HepG2 (cell line): ENCODE results near the gene MAN1A2. TPM values are rescaled to one million over a fixed set of nuclear protein-coding genes. Genes with fewer than 3 reads are reported as not detected.

Experiments
- ATAC-seq: fragments of 200-7000 bp; cut with Tn5 transposase; 3 replicates; pipeline ENCODE4 v1.9.1; 2020; ENCODE audit warnings: mild to moderate bottlenecking, moderate library complexity
- BruUV-seq: library from RNA; stranded (reverse); fragments of 400-500 nt; replicated peaks from 2 replicates; lab custom pipeline; 2021; lab: Mats Ljungman, UMichigan
- CTCF ChIA-PET: fragments of 300-600 bp; formaldehyde crosslinking; extraction: SDS; loops from one replicate; lab custom pipeline; 2021; ENCODE audit warnings: low total read pairs, inconsistent platforms, low intra/inter-chr PET ratio; lab: Yijun Ruan, JAX
- POLR2A ChIA-PET: fragments of 350-600 bp; sonication (Branson Sonifier 250); formaldehyde crosslinking; loops from one replicate; lab custom pipeline; 2020; ENCODE audit warnings: antibody characterized with exemption, inconsistent platforms; lab: Yijun Ruan, JAX
- DNase-seq: peaks from one replicate; pipeline ENCODE4 v3.0.0-alpha.2; 2015; ENCODE audit warnings: low spot score
- FAIRE-seq: peaks from 3 replicates; lab custom pipeline; 2011; peaks lifted over from hg19 to GRCh38; lab: Jason Lieb, UNC
- H2AFZ ChIP-seq: one replicate; pipeline ENCODE4 v1.6.1; 2011; ENCODE audit warnings: low read length, inconsistent platforms
- H3K27ac ChIP-seq: fragments of 300-600 bp; 3 replicates; pipeline ENCODE4 v1.8.0; 2011; ENCODE audit warnings: mixed run types, mild to moderate bottlenecking, mixed read lengths, low read length, inconsistent platforms; ENCODE audit not compliant: insufficient read depth; ENCODE audit errors: extremely low read length
- H3K27me3 ChIP-seq, 2 experiments: fragments of 200-600 bp in 1 of 2; 2 replicates in 1 of 2; 3 replicates in 1 of 2; pipeline versions ENCODE4 v1.6.0 to v1.8.0; 2011; ENCODE audit warnings: low read length in 2 of 2, mild to moderate bottlenecking in 2 of 2, moderate library complexity in 2 of 2, inconsistent platforms in 1 of 2; ENCODE audit not compliant: insufficient read depth in 2 of 2, control insufficient read depth in 1 of 2
- H3K36me3 ChIP-seq, 2 experiments: fragments of 200-600 bp in 1 of 2; replicated peaks in 1 of 2; 2 replicates in 1 of 2; 3 replicates in 1 of 2; pipeline versions ENCODE4 v1.5.1 to v1.8.0; 2011; ENCODE audit warnings: low read length in 2 of 2, inconsistent platforms in 1 of 2; ENCODE audit not compliant: insufficient read depth in 2 of 2, control insufficient read depth in 1 of 2
- H3K4me1 ChIP-seq: 2 replicates; pipeline ENCODE4 v1.5.1; 2012; ENCODE audit warnings: low read length, inconsistent platforms; ENCODE audit not compliant: insufficient read depth
- H3K4me2 ChIP-seq: 2 replicates; pipeline ENCODE4 v1.6.0; 2011; ENCODE audit warnings: low read depth, low read length, inconsistent platforms
- H3K4me3 ChIP-seq, 3 experiments: fragments of 200-600 bp in 1 of 3; sonication (generic), shearing (Covaris generic) in 1 of 3; replicated peaks in 1 of 3; 2 replicates each; pipeline ENCODE4 v1.5.1; 2011 to 2016; ENCODE audit warnings: low read length in 3 of 3, inconsistent platforms in 2 of 3, low read depth in 2 of 3, mild to moderate bottlenecking in 2 of 3, control low read depth in 1 of 3, mixed read lengths in 1 of 3; ENCODE audit not compliant: insufficient read depth in 1 of 3
- H3K79me2 ChIP-seq: one replicate; pipeline ENCODE4 v1.6.1; 2011; ENCODE audit warnings: low read length, inconsistent platforms; ENCODE audit not compliant: insufficient read depth
- H3K9ac ChIP-seq: 2 replicates; pipeline ENCODE4 v1.6.0; 2011; ENCODE audit warnings: mild to moderate bottlenecking, low read depth, low read length, inconsistent platforms; ENCODE audit not compliant: insufficient read depth
- H3K9me3 ChIP-seq: 2 replicates; pipeline ENCODE4 v1.5.1; 2012; ENCODE audit warnings: mild to moderate bottlenecking, low read length
- H4K20me1 ChIP-seq: 2 replicates; pipeline ENCODE4 v1.6.0; 2011; ENCODE audit warnings: inconsistent platforms, mild to moderate bottlenecking, low read length, moderate library complexity; ENCODE audit not compliant: insufficient read depth
- CHCHD3 ChIP-seq: sonication (generic); formaldehyde crosslinking; IDR thresholded peaks from 2 replicates; pipeline ENCODE4 v1.8.0; 2022; ENCODE audit warnings: mild to moderate bottlenecking, missing genetic modification reagents, moderate library complexity
- ETV6 ChIP-seq: sonication (generic); formaldehyde crosslinking; conservative IDR thresholded peaks from 2 replicates; pipeline ENCODE4 v1.4.0; 2020; ENCODE audit warnings: missing genetic modification reagents
- HMGXB4 ChIP-seq, 2 experiments: sonication (generic) in 1 of 2; formaldehyde crosslinking in 1 of 2; IDR thresholded peaks; 2 replicates each; pipeline versions ENCODE4 v1.4.0 to v1.6.1; 2018 to 2020; ENCODE audit warnings: missing genetic modification reagents in 2 of 2, borderline replicate concordance in 1 of 2, low read depth in 1 of 2, mild to moderate bottlenecking in 1 of 2, missing biosample characterization in 1 of 2
- MTA1 ChIP-seq: sonication (generic); formaldehyde crosslinking; IDR thresholded peaks from 2 replicates; pipeline ENCODE4 v1.4.0; 2020; ENCODE audit warnings: missing genetic modification reagents, mild to moderate bottlenecking, borderline replicate concordance
- REST ChIP-seq, 2 experiments: IDR thresholded peaks; 2 replicates each; pipeline ENCODE4 v1.6.1; 2011 to 2012; ENCODE audit warnings: low read length in 2 of 2, borderline replicate concordance in 1 of 2, low read depth in 1 of 2, mild to moderate bottlenecking in 1 of 2, moderate library complexity in 1 of 2
- SPEN ChIP-seq: sonication (generic); formaldehyde crosslinking; IDR thresholded peaks from 2 replicates; pipeline ENCODE4 v1.5.1; 2020; ENCODE audit warnings: low read depth, mild to moderate bottlenecking, missing genetic modification reagents
- STAT5B ChIP-seq: sonication (generic); formaldehyde crosslinking; IDR thresholded peaks from 2 replicates; pipeline ENCODE4 v1.4.0; 2020; ENCODE audit warnings: missing genetic modification reagents
- TIGD3 ChIP-seq: sonication (generic); formaldehyde crosslinking; IDR thresholded peaks from 2 replicates; pipeline ENCODE4 v1.5.1; 2020; ENCODE audit warnings: mild to moderate bottlenecking, missing genetic modification reagents, borderline replicate concordance
- ZSCAN20 ChIP-seq: sonication (generic); formaldehyde crosslinking; IDR thresholded peaks from 2 replicates; pipeline ENCODE4 v1.4.0; 2020; ENCODE audit warnings: missing genetic modification reagents, mild to moderate bottlenecking, borderline replicate concordance
- WGBS: methylation state at CpG from one replicate; pipeline ENCODE4 v1.1.6; 2017; ENCODE audit warnings: low lambda C conversion rate; 5-methylcytosine and 5-hydroxymethylcytosine counted together
- in situ Hi-C: cut with HindIII; loops from 2 replicates; pipeline ENCODE4 v1.10.0; 2017; ENCODE audit warnings: low pct_unique_long_range_greater_than_20kb; ENCODE audit not compliant: extremely low pct_ligation_motif_present
- intact Hi-C: fragments of 100-400 bp; cut with micrococcal nuclease; formaldehyde crosslinking; loops from one replicate; pipeline ENCODE4 v1.10.0; 2022; ENCODE audit not compliant: unreplicated experiment
- polyA plus RNA-seq, 8 experiments: library from polyadenylated mRNA; depleted of rRNA in 3 of 8; stranded (reverse) in 7 of 8; unstranded in 1 of 8; fragments of >200 nt; fragmentation: Illumina TruSeq in 4 of 8; extraction: Trizol in 4 of 8; gene quantifications; 2 replicates each; pipeline versions ENCODE4 v1.2.1 to v1.2.3, GENCODE V29; 2011 to 2016; ENCODE audit warnings: low read depth in 4 of 8, missing spikeins in 1 of 8, mixed read lengths in 1 of 8; ENCODE audit not compliant: insufficient read depth in 1 of 8
- total RNA-seq, 5 experiments: library from RNA; depleted of rRNA; stranded (reverse); fragments of >200 nt; fragmentation: Illumina TruSeq; extraction: Trizol; gene quantifications; 2 replicates each; pipeline ENCODE4 v1.2.3, GENCODE V29; 2016; ENCODE audit warnings: low read depth in 1 of 5
- TF ChIP-seq, protein P1 (sequence below): sonication (generic); formaldehyde crosslinking; IDR thresholded peaks from 2 replicates; pipeline ENCODE4 v1.8.0; 2022; ENCODE audit warnings: missing genetic modification reagents, mild to moderate bottlenecking, borderline replicate concordance
- TF ChIP-seq, protein P2 (sequence below): sonication (generic); formaldehyde crosslinking; IDR thresholded peaks from 2 replicates; pipeline ENCODE4 v1.5.1; 2020; ENCODE audit warnings: mild to moderate bottlenecking, moderate library complexity, missing genetic modification reagents

Gene MAN1A2
- total and polyA plus RNA-seq, 2 of the 13 experiments (the other 11 are each of a cell fraction or from before 2014, with no cell fraction given): 8.0 to 19.9 TPM

DNA sequence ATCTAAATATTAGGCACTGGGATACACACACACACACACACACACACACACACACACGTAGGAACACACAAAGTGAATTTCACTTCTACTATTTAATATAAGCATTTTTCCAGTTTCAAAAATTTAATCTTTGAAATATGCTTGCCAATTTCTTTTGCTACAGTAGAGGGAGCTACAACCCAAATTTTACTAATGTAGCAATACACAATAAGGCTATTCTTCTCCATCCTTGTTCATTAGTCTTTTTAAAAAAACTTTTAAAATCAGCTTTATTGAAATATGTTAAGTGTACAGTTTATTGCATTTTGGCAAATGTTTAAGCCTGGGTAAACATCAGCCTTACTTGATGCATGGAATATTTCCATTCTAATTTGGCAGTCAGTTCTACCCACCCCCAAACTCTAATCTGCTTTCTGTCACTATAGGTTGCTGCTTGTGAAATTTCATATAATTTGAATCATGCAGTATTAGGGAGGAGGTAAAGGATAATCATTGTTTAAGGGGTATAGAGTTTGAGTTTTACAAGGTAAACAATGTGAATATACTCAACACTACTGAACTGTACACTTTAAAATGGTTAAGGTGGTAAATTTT is 145.6 kb downstream of the MAN1A2 start:
- peak; percentile 58 for FAIRE-seq
- Histone ChIP-seq H3K27ac (no peak overlapping the region), H3K27me3 (no peaks in the 10 kb centered on the region), H3K79me2 (no peaks in the 10 kb centered on the region), H4K20me1 (no peaks in the 10 kb centered on the region), H3K4me3 (no peak overlapping the region), H3K9me3 (no peaks in the 10 kb centered on the region), H3K36me3 (no peaks in the 10 kb centered on the region; a peak in 1 of 5 replicates), H3K4me2 (no peak overlapping the region), H3K9ac (no peak overlapping the region), H3K4me1 (no peaks in the 10 kb centered on the region), H2AFZ (no peak overlapping the region)
- no peak for DNase-seq
- in situ Hi-C loops: loop anchor here (10.0 kb wide), 1 partner anchor 162 kb away; no protein-coding TSS in a partner anchor
- 20% methylated on average over 1 of the region's 1 CpG for WGBS
- ChIA-PET CTCF (interaction anchor here (0.6 to 2.2 kb wide), 3 partner anchors 14 to 383 kb away, joined by 3 to 15 read pairs (median 12); no protein-coding TSS in a partner anchor), POLR2A (no interaction called here)
- BruUV-seq: no TSS peak
- intact Hi-C loops: loop anchor here (1.0 kb wide), 2 partner anchors 245 to 382 kb away; no protein-coding TSS in a partner anchor
- no peak for ATAC-seq
- TF ChIP-seq TIGD3 (CRISPR knock-in tag) (no peak), STAT5B (CRISPR knock-in tag) (no peak), ZSCAN20 (CRISPR knock-in tag) (no peak), HMGXB4 (CRISPR knock-in tag; IDR thresholded peaks at IDR 0.05; ENCODE audit: borderline replicate concordance in 1 of 2, low read depth in 1 of 2) (no peak), CHCHD3 (no peak), ETV6 (CRISPR knock-in tag) (no peak), SPEN (no peak), REST (IDR thresholded peaks at IDR 0.05; ENCODE audit: borderline replicate concordance in 1 of 2, low read depth in 1 of 2, low read length in 2 of 2) (no peak), MTA1 (CRISPR knock-in tag) (no peak)
- TF ChIP-seq, protein P1, sequence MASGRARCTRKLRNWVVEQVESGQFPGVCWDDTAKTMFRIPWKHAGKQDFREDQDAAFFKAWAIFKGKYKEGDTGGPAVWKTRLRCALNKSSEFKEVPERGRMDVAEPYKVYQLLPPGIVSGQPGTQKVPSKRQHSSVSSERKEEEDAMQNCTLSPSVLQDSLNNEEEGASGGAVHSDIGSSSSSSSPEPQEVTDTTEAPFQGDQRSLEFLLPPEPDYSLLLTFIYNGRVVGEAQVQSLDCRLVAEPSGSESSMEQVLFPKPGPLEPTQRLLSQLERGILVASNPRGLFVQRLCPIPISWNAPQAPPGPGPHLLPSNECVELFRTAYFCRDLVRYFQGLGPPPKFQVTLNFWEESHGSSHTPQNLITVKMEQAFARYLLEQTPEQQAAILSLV (CRISPR knock-in tag): no peak
- TF ChIP-seq, protein P2, sequence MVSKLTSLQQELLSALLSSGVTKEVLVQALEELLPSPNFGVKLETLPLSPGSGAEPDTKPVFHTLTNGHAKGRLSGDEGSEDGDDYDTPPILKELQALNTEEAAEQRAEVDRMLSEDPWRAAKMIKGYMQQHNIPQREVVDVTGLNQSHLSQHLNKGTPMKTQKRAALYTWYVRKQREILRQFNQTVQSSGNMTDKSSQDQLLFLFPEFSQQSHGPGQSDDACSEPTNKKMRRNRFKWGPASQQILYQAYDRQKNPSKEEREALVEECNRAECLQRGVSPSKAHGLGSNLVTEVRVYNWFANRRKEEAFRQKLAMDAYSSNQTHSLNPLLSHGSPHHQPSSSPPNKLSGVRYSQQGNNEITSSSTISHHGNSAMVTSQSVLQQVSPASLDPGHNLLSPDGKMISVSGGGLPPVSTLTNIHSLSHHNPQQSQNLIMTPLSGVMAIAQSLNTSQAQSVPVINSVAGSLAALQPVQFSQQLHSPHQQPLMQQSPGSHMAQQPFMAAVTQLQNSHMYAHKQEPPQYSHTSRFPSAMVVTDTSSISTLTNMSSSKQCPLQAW: no peak
